GM23248 (cell line): ENCODE measurements around the gene LDHB.

ENCODE experiments used
- EZH2 ChIP-seq: fragments of 200-600 bp; sonication (generic); IDR thresholded peaks from 2 replicates; pipeline ENCODE4 v1.6.1; 2018; ENCODE audit warnings: antibody characterized with exemption, mild to moderate bottlenecking; ENCODE audit not compliant: insufficient read depth, poor library complexity, severe bottlenecking
- EZH2phosphoT487 ChIP-seq: fragments of 200-600 bp; sonication (generic); IDR thresholded peaks from 2 replicates; pipeline ENCODE4 v1.6.1; 2018; ENCODE audit warnings: antibody characterized with exemption, moderate library complexity, mild to moderate bottlenecking, low read depth; ENCODE audit not compliant: insufficient read depth

- TF ChIP-seq EZH2 (no peak), EZH2phosphoT487 (no peak)
These were observed 8.6 kb downstream of the LDHB start for GRCh38 chr12:21649034-21649433.
